Right kidney (tissue), 9 donors: ENCODE data around the gene TMEM127.
"Not testable (repeated sequence)": the region's sequence is repeated elsewhere in the genome, so short reads cannot be mapped to it uniquely, and the experiment has no call there.

Experiments used
- DNase-seq: peaks from one replicate; pipeline ENCODE4 v3.0.0-alpha.2; 2016
- long read RNA-seq, 8 donors: transcript quantifications; one replicate each; lab custom pipeline, GENCODE V29; 2026

The TMEM127 gene
- long read RNA-seq, donor 1, full-length matches to known transcripts: 25 of 25 reads
- long read RNA-seq, donor 1, partial matches to known transcripts: 0 of 25 reads
- long read RNA-seq, donor 1, other reads (novel, unspliced or antisense): 0 of 25 reads
- long read RNA-seq, donor 2, full-length matches to known transcripts: 16 of 22 reads
- long read RNA-seq, donor 2, partial matches to known transcripts: 6 of 22 reads
- long read RNA-seq, donor 2, other reads (novel, unspliced or antisense): 0 of 22 reads
- long read RNA-seq, donor 3, full-length matches to known transcripts: 10 of 15 reads
- long read RNA-seq, donor 3, partial matches to known transcripts: 5 of 15 reads
- long read RNA-seq, donor 3, other reads (novel, unspliced or antisense): 0 of 15 reads
- long read RNA-seq, donor 4, full-length matches to known transcripts: 12 of 17 reads
- long read RNA-seq, donor 4, partial matches to known transcripts: 5 of 17 reads
- long read RNA-seq, donor 4, other reads (novel, unspliced or antisense): 0 of 17 reads
- long read RNA-seq, donor 5, full-length matches to known transcripts: 10 of 10 reads
- long read RNA-seq, donor 5, partial matches to known transcripts: 0 of 10 reads
- long read RNA-seq, donor 5, other reads (novel, unspliced or antisense): 0 of 10 reads
- long read RNA-seq, donor 6, full-length matches to known transcripts: 13 of 20 reads
- long read RNA-seq, donor 6, partial matches to known transcripts: 7 of 20 reads
- long read RNA-seq, donor 6, other reads (novel, unspliced or antisense): 0 of 20 reads
- long read RNA-seq, donor 7, full-length matches to known transcripts: 20 of 34 reads
- long read RNA-seq, donor 7, partial matches to known transcripts: 14 of 34 reads
- long read RNA-seq, donor 7, other reads (novel, unspliced or antisense): 0 of 34 reads
- long read RNA-seq, donor 8, full-length matches to known transcripts: 16 of 23 reads
- long read RNA-seq, donor 8, partial matches to known transcripts: 7 of 23 reads
- long read RNA-seq, donor 8, other reads (novel, unspliced or antisense): 0 of 23 reads

GRCh38 chr2:96265840-96266679 lies at the start of gene TMEM127, which contains the start of gene CIAO1:
TSS of gene TMEM127 (minus strand) at chr2:96265997. CDS start at chr2:96265381, 616 bp downstream.
TSS of gene CIAO1 (plus strand) at chr2:96266225. CDS start at chr2:96266351, 126 bp downstream.
- peak; percentile 91 for DNase-seq

GRCh38 chr2:96315005-96315399 lies 49.2 kb upstream of the TMEM127 start:
- DNase-seq: no peak

GRCh38 chr2:96308248-96308647 lies 42.5 kb upstream of the TMEM127 start:
- DNase-seq: no peak

GRCh38 chr2:96306370-96306769 lies 40.6 kb upstream of the TMEM127 start:
- no peak for DNase-seq

- no peak for DNase-seq
Observed at GRCh38 chr2:96305979-96306308, 40.1 kb upstream of the TMEM127 start.

GRCh38 chr2:96305091-96305978 lies 39.5 kb upstream of the TMEM127 start, which contains the start of gene SNRNP200:
TSS of gene SNRNP200 (minus strand) at chr2:96305546. CDS start at chr2:96305437, 109 bp downstream.
- peak; percentile 87 for DNase-seq

- DNase-seq: no peak
Observed at GRCh38 chr2:96304606-96305005, 38.8 kb upstream of the TMEM127 start.

GRCh38 chr2:96301865-96302264 lies 36.1 kb upstream of the TMEM127 start:
- no peak for DNase-seq

GRCh38 chr2:96296925-96297324 lies 31.1 kb upstream of the TMEM127 start:
- DNase-seq: no peak

GRCh38 chr2:96294271-96294670 lies 28.5 kb upstream of the TMEM127 start:
- DNase-seq: not testable (repeated sequence)

- DNase-seq: no peak
Observed at GRCh38 chr2:96291751-96292150, 26.0 kb upstream of the TMEM127 start.

- no peak for DNase-seq
Observed at GRCh38 chr2:96287273-96287856, 21.6 kb upstream of the TMEM127 start.

GRCh38 chr2:96276787-96277499 lies 11.1 kb upstream of the TMEM127 start:
- DNase-seq: no peak

- no peak for DNase-seq
Observed at GRCh38 chr2:96274355-96275056, 8.7 kb upstream of the TMEM127 start.

GRCh38 chr2:96273763-96274162 lies 8.0 kb upstream of the TMEM127 start:
- no peak for DNase-seq

- no peak for DNase-seq
Observed at GRCh38 chr2:96271995-96272394, 6.2 kb upstream of the TMEM127 start.

GRCh38 chr2:96267159-96267971 lies 1.6 kb upstream of the TMEM127 start:
- DNase-seq: no peak

- no peak for DNase-seq
Observed at GRCh38 chr2:96265349-96265839, 403 bp downstream of the TMEM127 start.
